HG03159 (cell line): ENCODE data around the gene FSTL4.
"Not testable (repeated sequence)": the region's sequence is repeated elsewhere in the genome, so short reads cannot be mapped to it uniquely, and the experiment has no call there.

ENCODE experiments used
- ATAC-seq: cut with Tn5 transposase; IDR thresholded peaks from one replicate; pipeline ENCODE4 v1.9.1; 2021; ENCODE audit warnings: mild to moderate bottlenecking, moderate library complexity; ENCODE audit not compliant: unreplicated experiment

Gene FSTL4

GRCh38 chr5:133235696-133236426 lies 376.5 kb downstream of the FSTL4 start:
- no peak for ATAC-seq

- no peak for ATAC-seq
Measured at GRCh38 chr5:133234911-133235310, 377.4 kb downstream of the FSTL4 start.

GRCh38 chr5:133234273-133234672 lies 378.1 kb downstream of the FSTL4 start:
- no peak for ATAC-seq

- no peak for ATAC-seq
Measured at GRCh38 chr5:133233616-133234015, 378.7 kb downstream of the FSTL4 start.

- ATAC-seq, result no peak
Measured at GRCh38 chr5:133232911-133233310, 379.4 kb downstream of the FSTL4 start.

- no peak for ATAC-seq
Measured at GRCh38 chr5:133232435-133232834, 379.9 kb downstream of the FSTL4 start.

GRCh38 chr5:133232011-133232410 lies 380.3 kb downstream of the FSTL4 start:
- no peak for ATAC-seq

- ATAC-seq, result no peak
Measured at GRCh38 chr5:133230823-133231578, 381.3 kb downstream of the FSTL4 start.

- no peak for ATAC-seq
Measured at GRCh38 chr5:133229931-133230664, 382.2 kb downstream of the FSTL4 start.

- ATAC-seq, result no peak
Measured at GRCh38 chr5:133228316-133228715, 384.0 kb downstream of the FSTL4 start.

- no peak for ATAC-seq
Measured at GRCh38 chr5:133227897-133228296, 384.4 kb downstream of the FSTL4 start.

GRCh38 chr5:133227082-133227481 lies 385.3 kb downstream of the FSTL4 start:
- no peak for ATAC-seq

GRCh38 chr5:133226186-133226585 lies 386.2 kb downstream of the FSTL4 start:
- no peak for ATAC-seq

GRCh38 chr5:133225671-133226152 lies 386.6 kb downstream of the FSTL4 start:
- no peak for ATAC-seq

GRCh38 chr5:133222979-133223378 lies 389.4 kb downstream of the FSTL4 start:
- no peak for ATAC-seq

- no peak for ATAC-seq
Measured at GRCh38 chr5:133222521-133222920, 389.8 kb downstream of the FSTL4 start.

- no peak for ATAC-seq
Measured at GRCh38 chr5:133222040-133222439, 390.3 kb downstream of the FSTL4 start.

GRCh38 chr5:133220851-133221674 lies 391.3 kb downstream of the FSTL4 start:
- ATAC-seq, result no peak

- no peak for ATAC-seq
Measured at GRCh38 chr5:133219296-133219695, 393.0 kb downstream of the FSTL4 start.

- ATAC-seq, result not testable (repeated sequence)
Measured at GRCh38 chr5:133216138-133216537, 396.2 kb downstream of the FSTL4 start.
